Islet of Langerhans (tissue), 1 donor: Measurements from ENCODE around the gene TSPAN18.

Experiments used
- FAIRE-seq: peaks from one replicate; lab custom pipeline; 2011; peaks lifted over from hg19 to GRCh38; lab: Jason Lieb, UNC

Gene TSPAN18, protein sequence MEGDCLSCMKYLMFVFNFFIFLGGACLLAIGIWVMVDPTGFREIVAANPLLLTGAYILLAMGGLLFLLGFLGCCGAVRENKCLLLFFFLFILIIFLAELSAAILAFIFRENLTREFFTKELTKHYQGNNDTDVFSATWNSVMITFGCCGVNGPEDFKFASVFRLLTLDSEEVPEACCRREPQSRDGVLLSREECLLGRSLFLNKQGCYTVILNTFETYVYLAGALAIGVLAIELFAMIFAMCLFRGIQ

DNA sequence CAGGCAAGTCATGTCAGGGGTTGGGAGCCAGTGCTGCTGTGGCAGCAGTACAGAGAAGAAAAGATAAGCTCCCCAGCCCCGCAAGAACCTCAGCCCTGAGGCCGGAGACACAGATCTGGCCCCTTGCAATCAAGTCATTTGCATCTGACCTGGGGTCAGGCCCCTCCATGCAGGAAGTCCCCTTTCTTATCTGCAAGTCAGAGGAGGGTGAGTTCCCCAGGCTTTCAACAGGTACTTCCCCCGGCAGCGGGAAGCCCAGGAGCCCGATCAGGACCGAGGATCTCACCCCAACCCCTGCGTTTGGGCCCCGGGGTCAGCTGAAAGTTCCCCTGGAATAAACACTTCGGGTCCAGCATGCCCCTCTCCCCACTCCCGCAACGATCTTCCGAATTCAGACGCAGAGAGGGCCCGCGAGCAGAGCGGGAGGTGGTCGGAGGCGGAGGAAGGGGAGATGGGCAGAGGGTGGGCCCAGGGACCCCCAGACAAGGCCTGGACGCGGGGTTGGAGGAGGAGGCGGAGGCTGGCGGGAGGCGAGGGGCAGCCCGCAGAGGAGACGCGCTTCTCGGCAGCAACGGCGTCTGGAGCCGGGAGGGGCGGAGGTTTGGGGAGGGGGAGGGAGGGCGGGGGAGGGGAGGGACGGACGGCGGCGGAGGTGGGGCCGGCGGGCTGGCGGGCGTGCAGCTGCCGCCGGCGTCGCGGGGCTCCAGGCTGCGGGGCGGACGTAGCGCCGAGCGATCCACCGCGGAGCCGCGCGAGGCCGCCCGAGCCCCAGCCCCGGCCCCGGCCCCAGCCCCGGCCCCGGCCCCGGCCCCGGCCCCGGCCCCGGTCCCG lies at the start of gene TSPAN18:
TSS of gene TSPAN18 (plus strand) at position 680 of the 831 bp plus-strand sequence. CDS start 179,455 bp downstream, outside the sequence.
- FAIRE-seq = no peak

DNA sequence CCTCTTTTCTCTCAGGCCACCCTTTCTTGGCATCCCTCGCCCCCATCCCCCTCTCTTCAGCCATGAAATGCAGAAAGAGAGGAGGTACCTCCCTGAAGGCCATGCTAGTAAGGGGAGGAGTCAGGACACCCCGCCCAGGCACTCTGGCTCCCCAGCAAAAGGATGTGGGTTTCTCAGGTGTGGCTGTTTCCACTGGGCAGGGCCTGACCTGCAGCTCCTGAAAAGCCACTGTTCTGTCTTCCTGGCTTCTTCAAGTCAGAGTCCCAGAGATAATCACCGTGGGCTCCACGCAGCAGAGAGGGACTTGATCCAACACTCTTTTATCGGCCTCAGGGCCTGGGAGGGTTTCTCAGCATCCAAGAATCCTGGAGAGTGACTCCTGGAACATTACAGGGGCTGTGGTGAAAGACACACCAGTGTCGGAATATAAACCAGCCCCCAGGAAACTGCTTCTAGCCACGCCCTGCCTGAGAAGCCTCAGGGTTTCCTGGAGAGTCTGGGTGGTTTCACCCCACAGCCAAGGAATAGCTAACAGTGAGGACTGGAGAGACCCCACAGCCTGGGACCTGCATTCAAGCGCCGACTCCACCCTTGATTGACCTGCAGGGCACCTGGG lies 45.7 kb upstream of the TSPAN18 start:
- FAIRE-seq = no peak

DNA sequence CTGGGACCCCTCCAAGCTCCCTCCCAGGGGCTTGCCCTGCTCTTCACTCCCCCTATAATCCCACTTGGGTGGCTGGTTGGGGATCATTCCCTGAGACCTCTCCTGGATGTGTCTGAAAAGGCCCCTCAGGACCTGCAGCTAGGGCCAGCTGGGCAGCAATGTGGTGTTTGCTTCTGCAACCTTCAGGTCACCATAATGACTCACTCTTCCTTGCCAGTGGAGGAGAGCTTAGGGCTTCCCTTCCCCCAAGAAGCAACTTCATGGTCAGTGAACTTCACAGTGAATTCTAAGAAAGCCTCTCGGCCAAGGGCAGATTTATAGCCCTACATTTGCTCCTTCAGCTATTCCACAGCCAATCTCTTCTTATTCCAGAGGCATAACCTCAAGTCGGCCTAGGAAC lies 45.1 kb upstream of the TSPAN18 start:
- FAIRE-seq = no peak

DNA sequence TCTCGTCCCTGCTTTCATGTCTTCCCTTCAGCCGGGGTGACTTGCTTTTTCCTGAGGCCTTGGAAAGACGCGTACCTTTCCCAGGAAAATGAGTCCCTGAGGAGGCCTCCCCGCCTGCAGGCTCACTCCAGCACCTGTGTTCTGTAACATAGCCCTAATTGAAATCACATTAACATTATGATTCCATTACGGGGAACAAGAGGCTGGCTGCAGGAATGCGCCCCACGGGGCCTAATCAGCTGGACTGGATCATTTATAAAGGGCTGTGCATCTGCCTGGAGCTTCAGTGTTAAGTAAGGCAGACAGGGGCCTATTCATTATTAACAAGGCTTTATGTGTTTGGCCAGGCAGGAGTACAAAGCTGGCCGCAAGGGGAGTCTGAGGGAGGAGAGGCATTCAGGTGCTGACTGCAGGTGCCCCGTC lies 41.9 kb upstream of the TSPAN18 start:
- no peak for FAIRE-seq

DNA sequence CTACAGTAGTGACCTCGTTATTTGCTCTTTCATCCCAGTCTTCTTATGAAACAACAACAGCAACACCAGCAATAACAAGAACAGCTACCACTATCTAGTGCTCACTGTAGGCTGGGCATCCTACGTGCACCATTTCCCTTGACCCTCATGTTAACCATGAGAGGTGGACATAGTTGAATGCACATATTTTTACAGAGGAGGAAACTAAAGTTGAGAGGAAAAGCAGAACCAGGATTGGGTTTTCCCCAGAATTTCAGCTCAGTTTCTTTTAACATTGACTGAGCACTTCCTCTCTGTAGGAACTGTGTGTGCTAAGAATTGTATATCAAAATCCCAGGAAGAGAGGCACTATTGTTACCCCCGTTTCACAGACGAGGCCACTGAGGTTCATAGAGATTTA lies 39.4 kb upstream of the TSPAN18 start:
- no peak for FAIRE-seq

DNA sequence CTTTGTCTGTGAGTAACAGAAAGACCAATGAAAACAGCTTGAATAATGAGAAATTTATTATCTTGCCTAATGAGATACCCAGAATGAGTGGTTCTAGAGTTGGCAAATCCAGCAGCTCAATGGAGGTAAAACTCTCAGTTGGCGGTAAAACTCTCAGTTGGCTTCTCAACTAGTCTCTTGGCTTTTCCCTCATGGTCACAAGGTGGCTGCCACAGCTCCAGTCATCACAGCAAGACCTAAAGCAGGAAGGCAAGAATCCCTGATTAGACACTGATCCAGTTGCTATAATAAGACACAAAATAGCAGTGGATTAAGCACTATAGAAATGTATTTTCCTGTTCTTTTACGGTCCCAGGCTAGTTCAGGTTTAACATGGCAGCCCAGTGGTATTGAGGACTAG lies 37.5 kb upstream of the TSPAN18 start:
- no peak for FAIRE-seq

DNA sequence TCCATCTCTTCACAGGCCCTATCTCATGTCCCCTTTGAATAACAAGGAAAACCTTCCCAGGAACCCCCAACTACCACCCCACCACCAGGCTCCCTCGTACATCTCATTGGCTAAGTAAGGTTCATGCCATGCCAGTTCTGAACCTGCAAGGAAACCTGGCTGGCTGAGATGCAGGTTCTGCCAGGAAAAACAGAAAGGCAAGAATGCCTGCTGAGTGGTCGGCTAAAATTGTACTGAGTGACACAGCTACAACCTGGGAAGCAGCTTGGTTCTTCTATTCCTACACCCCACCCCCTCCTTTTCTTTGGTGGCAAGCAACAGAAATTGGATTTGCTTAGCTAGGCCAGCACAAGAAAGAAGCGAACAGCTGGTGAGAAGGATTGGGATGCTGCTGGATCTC lies 36.1 kb upstream of the TSPAN18 start:
- no peak for FAIRE-seq

DNA sequence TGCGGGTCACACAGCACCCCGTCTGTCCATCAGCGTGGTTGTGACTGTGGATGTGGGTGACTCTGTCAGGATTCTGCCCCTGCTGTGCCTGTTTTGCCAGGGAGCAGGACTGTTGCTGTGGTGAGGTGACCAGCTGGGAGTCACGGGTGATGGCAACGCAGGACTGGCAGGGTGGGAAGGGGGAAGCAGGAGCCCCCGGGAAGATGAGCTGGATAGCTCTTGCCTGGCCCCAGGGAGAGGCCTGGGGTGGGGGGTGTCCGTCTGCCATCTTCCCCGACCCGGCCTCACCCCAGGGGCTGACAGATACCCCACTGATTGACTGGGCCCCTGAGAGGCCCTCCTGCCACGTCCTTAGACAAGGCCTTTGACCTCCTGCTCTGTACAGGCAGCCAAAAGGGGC lies 34.3 kb upstream of the TSPAN18 start:
- no peak for FAIRE-seq

DNA sequence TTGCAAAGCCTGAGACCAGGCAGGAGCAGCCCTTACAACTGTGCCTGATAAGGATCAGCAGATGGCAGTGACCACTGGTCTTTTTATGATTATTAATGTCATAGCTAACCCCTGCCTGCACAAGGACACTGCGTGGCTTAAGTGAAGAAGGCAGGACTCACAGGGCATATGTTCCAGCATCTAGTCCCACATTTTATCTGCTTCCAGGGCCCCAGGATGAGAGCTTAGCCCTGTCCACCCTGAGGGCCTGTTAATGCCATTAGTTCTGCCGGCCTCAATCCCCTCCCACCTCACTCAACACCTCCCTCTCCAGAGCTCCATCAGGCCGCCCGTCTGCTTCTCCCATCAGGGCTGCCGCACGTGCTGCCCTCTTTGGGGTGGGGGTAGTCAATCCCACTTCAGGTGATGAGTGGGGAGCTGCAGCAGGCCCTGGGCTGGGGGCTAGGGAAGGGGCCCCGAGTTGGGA lies 33.1 kb upstream of the TSPAN18 start:
- FAIRE-seq = no peak

DNA sequence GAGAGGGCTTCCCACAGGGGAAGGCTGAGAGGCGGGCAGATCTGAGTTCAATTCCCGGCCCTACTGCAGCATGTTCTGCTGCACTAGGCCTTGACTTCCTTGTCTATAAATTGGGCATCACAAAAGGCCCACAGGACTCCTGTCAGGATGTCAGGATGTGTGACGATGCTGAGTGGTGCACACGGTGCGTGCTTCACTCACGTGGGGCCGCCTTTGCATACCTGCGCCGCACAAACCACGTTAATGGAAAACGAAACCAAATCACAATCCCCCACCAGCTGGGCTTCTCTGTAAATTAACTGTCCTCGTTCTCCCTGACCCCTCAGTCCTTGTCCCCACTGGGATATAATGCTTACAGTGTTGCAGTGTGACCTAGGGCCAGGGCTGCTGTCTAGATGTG lies 32.3 kb upstream of the TSPAN18 start:
- FAIRE-seq = no peak

DNA sequence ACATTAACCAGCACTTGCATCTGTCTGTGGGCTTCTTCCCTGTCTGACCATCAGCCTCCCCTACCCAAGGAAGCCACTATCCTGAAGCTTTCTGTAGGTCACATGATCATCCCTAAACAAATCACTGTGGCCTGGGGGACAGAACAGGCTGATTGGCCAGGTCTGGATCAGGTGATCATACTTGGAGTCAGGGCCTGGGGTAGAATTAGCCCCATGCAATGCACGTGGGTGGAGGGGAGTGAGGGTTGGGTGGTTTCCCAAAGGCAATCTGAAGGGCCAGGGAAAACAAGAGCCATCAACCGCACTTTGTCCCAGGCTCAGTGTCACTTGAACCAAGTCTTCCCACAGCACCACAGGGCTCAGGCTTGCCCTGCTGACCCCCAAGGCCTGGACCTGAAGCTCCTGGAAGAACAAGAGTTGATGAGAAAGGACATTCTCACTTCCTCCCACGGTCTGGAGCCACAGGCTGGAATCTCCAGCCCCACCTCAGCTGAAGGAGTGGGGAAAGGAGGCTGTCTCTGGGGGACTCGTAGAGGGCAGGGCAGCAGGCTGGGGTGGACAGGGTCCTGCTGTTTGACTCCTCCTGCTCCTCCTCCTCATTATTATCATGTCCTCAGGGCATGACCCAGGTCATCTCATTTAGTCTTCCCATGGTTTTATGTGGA lies 31.5 kb upstream of the TSPAN18 start:
- no peak for FAIRE-seq

DNA sequence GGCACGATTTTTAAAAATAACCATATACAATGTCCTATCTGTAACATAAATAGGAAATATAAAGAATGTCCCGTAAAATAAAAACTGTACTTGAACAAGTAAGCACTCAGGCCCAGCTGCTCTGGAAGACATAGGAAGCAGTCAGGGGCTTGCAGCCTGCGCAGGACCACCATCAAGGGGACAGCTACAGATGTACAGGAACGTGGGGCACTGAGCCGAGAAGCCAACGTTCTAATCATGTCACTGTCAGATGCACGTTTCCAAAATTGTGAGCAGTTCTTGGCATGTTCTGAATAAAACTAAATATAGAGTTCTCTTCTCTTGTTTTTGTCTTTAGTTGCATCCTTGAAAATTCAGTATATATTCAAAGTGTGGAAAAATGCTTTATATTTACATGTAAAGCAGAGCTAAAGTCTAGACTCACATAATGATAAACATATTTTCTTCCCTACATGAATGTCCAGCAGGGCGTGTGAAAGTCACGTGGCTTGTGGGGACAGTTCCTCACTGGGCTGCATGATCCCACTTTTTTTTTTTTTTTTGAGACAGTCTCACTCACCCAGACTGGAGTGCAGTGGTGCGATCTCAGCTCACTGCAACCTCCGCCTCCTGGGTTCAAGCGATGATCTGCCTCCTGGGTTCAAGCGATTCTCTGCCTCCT lies 28.4 kb upstream of the TSPAN18 start:
- FAIRE-seq = no peak

DNA sequence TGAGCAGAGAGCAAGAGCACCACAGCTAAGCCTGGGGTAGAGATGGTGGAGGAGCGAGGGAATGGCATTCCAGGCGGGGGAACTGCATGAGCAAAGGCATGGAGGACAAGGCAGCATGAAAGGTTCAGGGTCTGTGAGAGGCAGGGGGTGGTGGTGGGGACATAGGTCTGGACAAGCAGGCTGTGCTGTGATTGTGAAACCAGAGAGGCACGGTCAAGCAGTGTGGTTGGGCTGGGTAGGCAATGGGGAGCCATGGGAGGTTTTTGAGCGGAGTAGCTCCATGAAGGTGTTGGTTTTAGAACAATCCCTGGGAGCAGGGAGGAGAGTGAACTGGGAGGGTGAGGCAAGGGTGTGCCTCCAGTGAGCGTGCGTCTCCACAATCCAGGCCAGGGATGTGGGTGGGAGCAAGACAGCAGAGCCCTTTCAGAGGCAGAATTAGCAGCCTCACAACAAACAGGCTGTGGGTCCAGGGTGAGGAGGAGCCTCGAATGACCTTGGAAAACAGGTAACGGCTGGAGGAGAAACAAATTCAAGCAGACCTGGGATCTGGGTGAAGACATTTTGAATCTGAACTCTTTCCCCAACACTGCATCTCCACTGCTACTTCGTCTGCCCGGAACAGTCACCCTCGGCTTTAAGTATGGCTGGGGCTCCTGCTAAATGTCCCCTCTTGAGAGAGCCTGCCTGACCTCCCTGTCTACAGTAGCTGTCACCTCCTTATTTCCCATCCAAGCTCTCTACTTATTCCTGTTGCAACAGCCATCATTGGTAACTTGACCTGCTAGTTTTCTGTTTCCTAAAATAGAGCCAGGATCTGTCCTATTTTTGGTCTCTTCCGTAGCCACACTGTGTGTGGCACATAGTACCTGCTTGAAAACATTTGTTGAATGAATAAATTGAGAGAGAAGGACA lies 27.0 kb upstream of the TSPAN18 start:
- no peak for FAIRE-seq

DNA sequence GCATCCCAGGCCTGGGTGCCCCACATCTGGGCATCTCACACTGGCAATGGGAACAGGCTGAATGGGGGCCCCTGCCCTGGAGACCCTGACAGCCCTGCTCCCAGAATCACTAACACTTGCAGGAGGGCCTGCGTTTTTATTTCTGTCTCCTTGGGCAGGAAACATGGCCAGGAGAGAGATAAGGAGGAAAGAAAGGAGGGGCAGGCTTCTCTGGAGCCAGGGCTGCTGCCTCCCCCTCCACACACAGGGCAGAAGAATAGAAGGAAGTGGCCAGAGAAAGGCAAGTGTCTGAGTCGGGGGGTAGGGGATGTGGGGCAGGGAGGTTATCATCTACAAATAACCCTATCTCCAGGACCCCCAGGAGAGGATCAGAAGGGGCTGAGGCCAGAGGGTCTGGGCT lies 25.5 kb upstream of the TSPAN18 start:
- no peak for FAIRE-seq

DNA sequence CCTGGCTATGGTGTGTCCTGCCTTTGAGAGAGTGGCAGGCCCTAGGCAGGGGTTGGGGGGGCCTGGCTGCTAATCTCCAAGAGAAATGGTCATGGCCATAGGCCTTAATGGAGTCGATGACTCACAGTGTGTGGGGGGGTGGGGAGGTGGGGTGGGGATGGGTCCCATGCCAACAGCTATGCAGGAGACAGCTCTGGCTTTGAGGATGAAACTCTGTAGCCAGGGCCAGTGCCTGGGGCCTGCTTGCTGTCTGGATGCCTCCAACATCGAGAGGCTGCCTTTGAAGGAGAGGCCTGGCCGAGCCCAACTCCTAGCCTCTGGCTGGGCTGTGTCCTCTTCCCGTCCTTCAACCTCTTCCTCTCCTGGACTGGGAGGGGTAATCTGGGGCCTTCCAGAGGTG lies 23.9 kb upstream of the TSPAN18 start:
- no peak for FAIRE-seq

DNA sequence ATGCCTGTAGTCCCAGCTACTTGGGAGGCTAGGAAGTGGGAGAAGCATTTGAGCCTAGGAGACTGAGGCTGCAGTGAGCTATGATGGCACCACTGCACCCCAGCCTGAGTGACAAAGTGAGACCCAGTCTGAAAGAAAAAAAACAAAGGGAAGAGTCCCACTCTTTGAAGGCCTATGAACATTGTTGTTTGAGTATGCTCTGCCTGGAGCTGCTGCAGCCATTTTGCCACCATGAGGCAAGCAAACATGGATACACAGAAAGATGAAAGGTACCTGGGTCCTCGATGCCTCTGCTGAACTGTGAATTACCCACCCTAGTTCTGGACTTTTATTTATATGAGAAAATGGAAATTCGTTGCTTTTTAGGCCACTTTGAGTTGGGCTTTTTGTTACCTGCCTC lies 19.7 kb upstream of the TSPAN18 start:
- no peak for FAIRE-seq

DNA sequence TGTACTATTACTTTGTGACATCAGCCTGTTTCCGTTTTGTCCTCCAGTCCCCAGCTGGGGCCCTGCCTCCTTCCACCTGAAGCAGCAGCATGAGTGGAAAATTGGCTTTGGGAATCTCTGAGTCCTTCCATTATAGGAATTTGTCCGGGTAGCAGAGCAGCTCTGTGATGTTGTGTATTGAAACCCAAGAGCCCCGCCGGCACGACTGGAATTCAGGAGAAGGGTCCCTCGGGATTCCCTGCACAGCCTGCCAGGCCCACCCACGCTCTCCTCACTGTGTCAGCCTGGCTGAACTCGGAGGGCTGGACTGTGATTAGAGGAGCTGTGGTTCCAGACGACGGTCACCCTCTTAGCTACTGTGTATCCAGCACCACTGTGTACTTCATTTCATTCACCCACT lies 18.8 kb upstream of the TSPAN18 start:
- FAIRE-seq = no peak

DNA sequence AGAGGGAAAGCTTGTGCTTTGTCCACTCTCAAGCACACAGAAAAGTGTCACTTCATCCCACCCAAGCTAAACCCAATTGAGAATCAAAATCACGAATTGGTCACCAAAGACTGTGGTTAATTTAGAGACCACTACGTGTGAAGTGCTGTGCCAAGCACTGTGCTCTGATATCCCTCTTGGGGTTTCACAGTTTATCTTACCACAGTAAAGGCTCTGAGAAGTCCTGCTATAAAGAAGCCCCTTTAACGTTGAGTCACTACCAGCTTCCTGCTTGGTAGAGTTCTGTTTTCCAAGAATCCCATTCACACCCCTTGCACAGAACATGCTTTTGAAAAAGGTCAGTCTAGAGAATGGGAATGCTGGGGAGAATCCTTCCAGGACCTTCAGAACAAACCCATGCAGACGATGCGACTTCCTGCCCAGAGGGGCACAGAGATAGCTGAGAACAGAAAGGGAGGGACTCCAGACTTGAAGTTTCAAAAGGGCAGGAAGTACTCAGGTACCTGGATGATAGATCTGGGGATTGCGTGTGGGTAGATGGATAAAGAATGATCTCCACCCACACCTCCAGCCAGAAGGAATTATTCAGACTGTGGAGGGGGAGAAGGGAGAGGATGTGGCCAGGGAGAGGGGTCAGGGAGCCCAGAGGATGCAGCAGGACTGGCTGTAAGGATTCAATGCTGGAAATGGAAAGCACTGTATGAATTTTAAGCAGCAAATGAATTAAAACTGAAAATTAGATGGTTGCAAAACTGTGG lies 18.1 kb upstream of the TSPAN18 start:
- FAIRE-seq = no peak

DNA sequence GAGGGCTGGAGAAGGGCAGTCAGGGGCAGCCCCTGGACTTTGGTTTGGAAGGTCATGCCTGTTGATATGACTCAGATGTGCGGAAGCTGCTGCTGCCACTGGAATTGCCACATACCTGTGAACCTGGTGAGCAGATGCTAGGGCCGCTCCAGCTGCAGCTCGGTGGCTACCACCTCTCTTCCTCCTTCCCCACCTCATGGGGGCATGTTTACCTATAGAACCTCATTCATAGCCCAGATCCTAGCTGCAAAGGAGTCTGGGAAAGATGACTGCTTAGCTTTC lies 17.5 kb upstream of the TSPAN18 start:
- FAIRE-seq = no peak

DNA sequence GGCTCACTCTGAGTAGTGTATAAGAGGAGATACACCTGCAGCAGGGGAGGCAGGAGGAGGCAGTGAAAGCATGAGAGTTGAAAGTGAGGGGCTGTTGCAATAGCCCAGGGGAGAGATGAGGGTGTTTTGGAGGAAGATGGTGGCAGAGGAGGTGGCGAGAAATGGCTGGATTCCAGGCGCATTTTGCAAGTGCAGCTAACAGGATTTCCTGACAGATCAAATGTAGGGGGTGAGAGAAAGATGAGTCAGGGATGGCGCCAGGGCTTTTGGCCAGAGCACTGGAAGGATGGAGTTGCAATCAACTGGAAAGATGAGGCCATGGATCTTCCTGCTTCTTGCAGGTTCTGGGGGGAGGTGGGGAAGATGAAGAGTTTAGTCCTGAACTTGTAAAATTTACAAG lies 16.8 kb upstream of the TSPAN18 start:
- no peak for FAIRE-seq
